OCI-LY3 (cell line): ENCODE data around the gene HORMAD1.

Experiments
- CTCF ChIP-seq: fragments of 200-600, 300-600 bp; sonication (generic); IDR thresholded peaks from 2 replicates; pipeline ENCODE4 v1.5.1; 2014; ENCODE audit warnings: antibody characterized with exemption, low read length, low read depth
- EZH2phosphoT487 ChIP-seq: fragments of 200-600 bp; shearing (Covaris generic); IDR thresholded peaks from 2 replicates; pipeline ENCODE4 v1.6.1; 2018; ENCODE audit warnings: antibody characterized with exemption, mixed run types, low read depth

- TF ChIP-seq CTCF (no peak), EZH2phosphoT487 (no peak)
Observed at GRCh38 chr1:150674881-150675280, 45.8 kb downstream of the HORMAD1 start.
